GM18502 (cell line): ENCODE results near the gene PRKCZ.
"Not testable (repeated sequence)": the region's sequence is repeated elsewhere in the genome, so short reads cannot be mapped to it uniquely, and the experiment has no call there.

ENCODE experiments used
- ATAC-seq: cut with Tn5 transposase; IDR thresholded peaks from one replicate; pipeline ENCODE4 v1.9.1; 2021; ENCODE audit warnings: mild to moderate bottlenecking; ENCODE audit not compliant: unreplicated experiment, poor library complexity

The PRKCZ gene

DNA sequence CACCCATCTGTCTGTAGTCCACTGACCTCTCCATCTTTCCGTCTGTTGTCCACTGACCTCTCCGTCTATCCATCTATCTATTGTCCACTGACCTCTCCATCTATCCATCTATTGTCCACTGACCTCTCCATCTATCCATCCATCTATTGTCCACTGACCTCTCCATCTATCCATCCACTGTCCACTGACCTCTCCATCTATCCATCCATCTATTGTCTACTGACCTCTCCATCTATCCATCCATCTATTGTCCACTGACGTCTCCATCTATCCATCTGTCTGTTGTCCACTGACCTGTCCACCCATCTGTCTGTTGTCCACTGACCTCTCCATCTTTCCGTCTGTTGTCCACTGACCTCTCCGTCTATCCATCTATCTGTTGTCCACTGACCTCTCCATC, 97.7 kb downstream of the PRKCZ start:
- ATAC-seq, result not testable (repeated sequence)

DNA sequence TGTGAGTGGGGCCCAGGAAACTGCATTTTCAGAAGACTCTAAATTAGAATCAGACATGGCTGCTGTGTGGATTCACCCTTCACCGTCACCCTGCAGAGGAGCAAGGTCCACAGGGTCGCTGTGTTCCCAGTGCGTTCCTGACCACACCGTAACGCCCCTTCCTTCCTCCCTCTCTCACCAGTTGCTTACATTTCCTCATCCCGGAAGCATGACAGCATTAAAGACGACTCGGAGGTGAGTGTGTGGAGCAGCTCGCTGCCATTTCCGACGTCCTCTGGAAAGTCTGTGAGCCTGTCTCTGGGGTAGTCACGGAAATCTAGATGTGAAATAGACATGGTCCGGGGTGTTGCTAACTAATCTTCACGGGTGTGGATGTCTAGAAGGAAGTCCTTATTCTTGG, 98.5 kb downstream of the PRKCZ start:
- ATAC-seq, result no peak

DNA sequence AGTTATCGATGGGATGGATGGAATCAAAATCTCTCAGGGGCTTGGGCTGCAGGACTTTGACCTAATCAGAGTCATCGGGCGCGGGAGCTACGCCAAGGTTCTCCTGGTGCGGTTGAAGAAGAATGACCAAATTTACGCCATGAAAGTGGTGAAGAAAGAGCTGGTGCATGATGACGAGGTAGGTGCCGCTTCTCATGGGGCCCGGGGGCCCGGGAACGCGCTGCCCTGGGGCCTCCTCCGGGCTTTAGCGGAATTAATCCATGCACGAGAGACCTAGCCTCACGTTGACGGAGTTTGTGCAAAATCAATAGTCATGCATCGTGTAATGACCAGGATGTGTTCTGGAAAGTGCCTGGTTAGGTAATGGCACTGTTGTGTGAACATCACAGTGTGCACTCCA, 100.6 kb downstream of the PRKCZ start:
- ATAC-seq, result no peak

DNA sequence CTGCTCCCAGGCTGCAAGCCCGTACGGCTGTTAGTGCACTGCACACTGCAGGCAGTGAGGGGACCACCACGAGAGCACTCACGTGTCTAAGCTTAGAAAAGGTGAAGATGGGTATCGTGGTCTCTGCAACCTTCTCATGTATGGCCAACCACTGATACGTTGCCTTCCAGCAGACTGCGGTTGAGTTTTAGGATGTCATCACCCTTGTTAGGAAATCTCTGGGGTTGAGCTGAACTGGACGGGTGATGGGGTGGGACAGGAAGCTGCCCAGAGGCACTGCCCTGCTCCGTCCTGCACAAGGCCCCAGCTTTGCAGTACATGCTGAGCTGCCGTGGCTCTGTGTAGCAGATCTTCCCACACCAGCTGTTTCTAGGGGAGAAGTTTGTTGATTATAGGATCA, 101.0 kb downstream of the PRKCZ start:
- no peak for ATAC-seq

DNA sequence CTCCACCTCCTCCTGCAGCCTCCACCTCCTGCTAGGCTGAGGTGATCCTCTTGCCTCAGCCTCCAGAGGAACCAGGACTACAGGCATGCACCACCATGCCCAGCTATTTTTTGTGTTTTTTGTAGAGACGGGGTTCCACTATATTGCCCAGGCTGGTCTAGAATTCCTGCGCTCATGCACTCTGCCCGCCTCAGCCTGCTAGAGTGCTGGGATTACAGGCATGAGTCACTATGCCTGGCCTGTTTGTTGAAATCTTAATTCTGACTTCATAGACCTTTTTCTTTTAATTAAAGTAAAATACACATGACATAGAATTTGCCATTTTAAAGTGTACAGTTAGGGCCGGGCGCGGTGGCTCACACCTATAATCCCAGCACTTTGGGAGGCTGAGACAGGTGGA, 101.7 kb downstream of the PRKCZ start:
- ATAC-seq, result no peak

DNA sequence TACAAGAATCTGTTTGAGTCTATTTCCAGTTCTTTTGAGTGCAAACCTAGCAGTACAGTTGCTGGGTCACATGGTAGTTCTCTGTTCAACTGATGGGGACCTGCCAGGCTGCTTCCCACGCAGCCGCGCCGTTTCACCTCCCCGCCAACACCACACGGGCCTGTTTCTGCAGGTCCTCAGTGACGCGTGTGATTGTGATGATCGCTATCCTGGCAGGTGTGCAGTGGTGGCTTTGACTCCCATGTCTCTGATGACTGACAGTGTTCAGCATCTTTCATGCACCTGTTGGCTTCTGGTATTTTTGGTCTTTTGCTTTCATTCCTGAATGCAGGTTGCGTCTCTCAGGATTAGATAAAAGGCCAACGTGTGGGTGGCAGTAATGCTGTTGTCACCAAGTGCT, 102.7 kb downstream of the PRKCZ start:
- ATAC-seq, result no peak

DNA sequence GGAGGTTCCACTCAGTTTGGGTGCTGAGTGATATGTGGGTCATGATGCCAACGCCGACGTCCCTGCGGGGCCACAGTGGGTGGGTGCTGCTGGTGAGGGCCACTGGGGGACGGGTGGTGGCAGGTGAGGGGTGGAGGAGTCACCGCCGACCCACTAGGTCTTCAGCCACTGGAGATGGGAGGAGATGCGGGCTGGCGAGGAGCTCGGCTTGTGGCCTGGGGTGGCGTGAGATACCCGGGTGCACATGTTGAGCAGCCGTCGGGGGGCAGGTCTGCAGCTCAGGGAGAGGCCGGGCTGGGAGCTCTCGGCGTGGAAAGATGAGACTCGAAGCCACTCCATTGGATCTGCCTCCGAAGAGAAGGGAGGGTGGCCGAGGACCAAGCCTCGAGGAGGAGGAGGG, 103.8 kb downstream of the PRKCZ start:
- no peak for ATAC-seq

DNA sequence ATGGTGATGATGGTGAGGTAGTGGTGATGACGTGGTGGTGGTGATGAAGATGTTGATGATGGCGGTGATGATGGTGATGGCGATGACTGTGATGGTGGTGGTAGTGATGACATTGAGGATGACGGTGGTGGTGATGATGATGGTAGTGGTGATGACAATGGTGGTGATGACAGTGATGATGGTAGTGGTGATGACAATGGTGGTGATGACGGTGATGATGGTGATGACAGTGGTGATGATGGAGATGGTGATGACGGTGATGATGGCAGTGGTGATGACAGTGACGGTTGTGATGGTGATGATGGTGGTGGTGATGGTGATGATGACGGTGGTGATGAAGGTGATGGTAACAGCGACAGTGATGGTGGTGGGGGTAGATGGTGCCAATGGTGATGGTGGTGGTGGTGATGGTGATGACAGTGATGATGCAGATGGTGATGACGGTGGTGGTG, 105.0 kb downstream of the PRKCZ start:
- no peak for ATAC-seq

DNA sequence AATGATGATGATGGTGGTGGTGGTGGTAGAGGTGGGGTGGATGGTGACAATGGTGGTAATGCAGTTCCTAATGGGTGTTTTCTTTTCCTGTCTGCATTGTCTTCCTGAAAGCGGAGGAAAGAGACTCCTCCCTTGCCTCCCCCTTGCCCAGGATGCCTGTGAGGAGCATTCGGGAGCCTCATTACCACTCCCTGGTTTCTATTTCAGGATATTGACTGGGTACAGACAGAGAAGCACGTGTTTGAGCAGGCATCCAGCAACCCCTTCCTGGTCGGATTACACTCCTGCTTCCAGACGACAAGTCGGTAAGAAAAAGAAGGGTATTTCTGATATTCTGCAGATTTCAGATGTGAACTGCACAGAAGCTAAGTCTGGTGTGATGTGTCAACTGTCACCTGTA, 105.6 kb downstream of the PRKCZ start:
- ATAC-seq, result no peak

DNA sequence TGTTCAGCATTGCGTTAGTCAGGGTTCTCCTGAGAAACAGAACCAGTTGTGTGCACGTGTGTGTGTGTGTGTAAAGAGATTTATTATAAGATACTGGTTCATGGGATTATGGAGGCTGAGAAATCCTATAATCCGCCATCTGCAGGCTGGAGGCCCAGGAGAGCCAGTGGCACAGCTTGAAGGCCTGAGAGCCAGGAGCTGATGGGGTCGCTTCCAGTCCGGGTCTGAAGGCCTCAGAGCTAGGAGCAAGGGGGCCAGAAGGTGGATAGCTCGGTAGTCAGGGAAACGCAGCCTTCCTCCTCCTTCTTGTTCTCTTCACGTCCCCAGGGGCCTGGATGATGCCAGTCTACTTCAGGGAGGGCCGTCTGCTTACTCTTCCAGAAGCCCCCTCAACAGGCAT, 106.7 kb downstream of the PRKCZ start:
- no peak for ATAC-seq

DNA sequence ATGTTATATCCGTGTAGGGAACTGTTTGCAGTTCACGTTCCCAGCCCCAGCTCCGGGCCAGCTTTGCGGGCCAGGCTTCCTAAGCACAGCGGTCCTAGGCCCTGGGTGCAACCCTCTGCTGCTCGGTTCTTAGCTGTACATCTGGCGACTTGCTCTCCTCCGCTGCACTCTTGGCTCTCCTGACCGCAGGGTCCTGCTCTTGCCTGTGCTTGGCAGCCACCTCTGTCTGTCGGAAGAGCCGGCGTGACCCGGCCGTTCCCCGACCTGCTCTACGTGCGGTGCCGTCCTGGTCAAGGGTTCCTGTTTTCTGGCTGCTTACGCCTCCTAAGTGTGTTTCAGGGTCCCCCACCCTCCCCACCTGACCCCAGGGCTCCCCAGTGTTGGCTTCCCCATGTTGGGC, 107.6 kb downstream of the PRKCZ start:
- no peak for ATAC-seq

DNA sequence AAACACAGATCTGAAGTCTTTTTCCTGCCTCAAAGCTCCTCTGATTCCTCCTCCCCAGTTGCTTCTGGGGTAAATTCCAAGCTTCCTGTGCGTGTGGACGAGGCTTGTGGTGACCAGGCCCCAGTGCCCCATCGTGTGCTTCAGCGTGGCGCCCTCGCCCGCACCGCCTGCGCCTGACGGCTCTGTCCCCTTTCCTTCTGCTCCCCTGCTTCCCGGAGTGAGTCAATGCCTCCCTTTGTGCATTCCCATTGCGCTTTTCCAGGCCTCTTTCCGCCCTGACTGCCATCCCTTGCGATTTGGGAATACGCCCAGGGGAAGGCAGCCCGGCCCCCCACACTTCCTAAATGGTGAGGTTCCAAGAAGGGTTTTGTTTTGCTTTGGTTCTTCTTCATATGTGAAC, 108.1 kb downstream of the PRKCZ start:
- ATAC-seq, result no peak

DNA sequence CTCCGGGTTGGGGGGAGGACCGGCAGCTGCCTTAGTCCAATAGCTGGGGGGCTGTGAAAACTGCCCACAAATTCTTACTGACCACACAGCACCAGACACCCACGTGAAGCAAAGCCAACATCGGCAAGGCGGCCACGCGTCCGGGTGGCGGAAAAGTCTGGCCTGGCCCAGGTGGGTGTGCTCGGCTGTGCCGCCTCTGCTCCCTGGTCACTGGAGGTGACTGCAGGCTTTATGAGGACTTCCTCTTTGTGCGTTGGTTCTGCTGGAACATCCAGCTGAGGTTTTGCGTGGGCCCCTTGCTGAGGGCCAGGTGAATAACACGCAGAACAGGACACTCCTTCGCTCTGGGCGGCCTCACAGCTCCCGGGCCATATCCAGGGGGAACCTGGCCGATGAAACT, 108.9 kb downstream of the PRKCZ start:
- ATAC-seq, result no peak

DNA sequence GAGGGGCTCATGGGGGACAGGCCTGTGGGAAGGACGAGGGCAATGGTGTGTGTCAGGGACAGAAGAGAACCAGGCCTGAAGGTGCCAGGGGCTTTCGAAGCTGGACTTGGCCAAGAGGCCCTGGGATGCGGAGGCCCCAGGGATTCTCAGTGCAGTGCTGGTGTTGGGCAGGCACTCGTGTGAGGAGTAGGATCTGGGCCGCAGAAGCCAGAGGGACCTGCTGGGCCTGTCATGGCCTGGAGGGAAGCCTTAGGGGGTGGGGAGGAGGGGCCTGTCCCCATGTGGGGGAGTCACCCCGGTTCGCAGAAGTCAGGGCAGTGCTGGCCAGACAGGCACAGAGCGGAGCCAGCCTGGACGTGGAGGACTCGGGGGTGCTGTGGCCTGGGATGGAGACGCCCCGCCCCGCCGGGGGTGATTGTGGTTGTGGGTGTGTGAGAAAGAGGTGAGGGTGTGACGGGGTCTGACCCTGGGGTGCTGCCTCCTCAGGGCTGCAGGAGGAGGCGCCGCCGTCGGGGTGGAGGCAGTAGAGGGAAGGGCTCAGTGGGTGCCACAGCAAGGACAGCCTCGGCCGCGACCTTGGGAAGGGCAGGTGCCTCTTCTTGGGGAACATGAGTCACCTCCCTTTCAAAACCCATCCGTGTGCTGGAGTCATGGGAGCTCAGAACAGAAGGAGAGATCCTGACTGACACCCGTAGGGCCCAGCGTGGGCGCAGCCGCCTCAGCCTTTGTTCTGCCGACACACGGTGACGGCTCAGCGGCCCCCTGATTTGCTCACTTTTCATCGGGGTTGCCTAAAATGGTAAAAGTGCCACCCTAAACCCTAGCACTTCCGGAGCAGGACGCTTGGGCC, 110.5 kb downstream of the PRKCZ start:
- no peak for ATAC-seq

DNA sequence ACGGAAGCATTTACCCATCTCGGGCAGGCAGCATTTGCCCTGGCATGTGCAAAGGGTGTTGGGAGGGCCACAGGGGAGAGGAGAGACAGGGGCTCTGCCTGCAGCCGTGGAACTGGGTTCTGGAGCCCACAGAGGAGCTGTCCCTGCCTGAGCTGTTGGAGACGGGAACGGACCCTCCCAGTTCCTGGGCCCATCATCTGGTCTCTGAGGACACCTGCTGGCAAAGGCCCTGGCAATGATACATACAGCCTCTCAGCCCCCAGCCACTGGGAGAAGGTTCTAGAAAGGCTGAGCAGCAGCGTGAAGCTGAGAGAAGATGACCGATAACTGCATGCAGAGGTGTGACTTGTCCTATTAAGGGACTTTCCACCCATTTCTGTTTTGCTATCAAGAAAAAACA, 113.0 kb downstream of the PRKCZ start:
- no peak for ATAC-seq

DNA sequence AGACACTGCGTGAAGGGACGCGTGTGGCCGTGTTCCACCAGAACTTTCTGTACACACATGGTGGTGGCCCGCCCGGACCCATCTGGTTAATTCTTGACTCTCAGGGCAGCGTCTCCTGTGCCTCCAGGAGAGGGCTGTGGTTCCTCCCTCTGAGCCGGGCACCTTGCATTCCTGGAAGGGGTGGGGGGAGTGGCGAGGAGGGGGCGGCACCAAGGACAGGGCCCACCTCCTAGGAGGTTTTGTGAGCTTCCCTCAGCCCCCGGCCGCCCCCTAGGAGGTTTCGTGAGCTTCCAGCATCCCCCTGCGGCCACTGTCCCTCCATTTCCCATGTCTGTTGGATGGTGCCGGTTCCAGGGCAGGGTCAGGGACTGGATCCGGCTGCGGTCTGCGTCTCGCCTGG, 115.4 kb downstream of the PRKCZ start:
- no peak for ATAC-seq

DNA sequence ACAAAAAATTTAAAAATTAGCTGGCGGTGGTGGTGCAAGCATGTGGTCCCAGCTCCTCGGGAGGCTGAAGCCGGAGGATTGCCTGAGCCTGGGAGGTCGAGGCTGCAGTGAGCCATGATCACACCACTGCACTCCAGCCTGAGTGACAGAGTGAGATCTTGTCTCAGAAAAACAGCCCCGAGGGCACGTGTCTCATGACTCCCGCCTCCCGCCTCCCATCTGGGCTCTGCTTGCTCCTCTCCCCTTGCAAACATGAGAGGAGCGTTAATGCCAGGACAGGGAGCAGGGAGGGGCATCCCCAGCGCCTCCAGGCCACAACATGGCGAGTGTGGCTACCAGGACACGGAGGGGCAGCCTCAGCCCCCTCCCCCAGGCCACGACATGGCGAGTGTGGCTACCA, 116.0 kb downstream of the PRKCZ start:
- ATAC-seq, result no peak

DNA sequence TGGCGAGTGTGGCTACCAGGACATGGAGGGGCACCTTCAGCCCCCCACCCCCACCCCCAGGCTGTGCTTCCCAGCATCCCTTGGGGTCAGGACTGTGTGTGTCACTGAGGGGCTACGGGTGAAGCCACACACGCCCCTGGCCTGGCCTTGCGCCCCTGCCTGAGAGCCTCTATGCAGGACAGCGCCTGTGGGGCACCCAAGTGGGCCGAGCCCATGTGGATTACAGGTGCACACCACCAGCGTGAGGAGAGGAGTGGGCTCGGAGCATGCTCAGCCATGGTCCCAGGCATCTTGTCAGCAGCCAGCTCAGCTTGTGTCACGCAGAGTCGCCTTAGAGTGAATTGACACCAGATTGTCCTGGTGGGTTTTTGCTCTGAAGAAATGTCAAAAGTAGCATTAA, 116.5 kb downstream of the PRKCZ start:
- ATAC-seq, result no peak

DNA sequence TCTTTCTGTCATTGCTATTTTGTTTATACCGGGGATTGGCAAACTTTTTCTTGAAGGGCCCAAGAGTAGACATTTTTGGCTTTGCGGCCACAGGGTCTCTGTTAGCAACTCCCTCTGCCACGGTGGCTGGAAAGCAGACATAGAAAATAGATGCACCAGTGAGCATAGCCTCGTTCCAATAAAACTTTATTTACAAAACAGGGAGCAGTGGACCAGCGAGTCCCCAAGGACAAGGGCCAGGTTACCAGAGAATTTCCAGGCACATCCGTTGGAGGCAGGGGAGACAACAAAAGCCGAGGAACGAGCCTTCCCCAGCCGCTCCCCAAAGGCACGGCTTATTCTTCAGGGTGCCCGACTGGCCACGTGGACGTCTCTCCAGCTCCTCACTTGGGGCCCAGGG, 117.9 kb downstream of the PRKCZ start:
- no peak for ATAC-seq

DNA sequence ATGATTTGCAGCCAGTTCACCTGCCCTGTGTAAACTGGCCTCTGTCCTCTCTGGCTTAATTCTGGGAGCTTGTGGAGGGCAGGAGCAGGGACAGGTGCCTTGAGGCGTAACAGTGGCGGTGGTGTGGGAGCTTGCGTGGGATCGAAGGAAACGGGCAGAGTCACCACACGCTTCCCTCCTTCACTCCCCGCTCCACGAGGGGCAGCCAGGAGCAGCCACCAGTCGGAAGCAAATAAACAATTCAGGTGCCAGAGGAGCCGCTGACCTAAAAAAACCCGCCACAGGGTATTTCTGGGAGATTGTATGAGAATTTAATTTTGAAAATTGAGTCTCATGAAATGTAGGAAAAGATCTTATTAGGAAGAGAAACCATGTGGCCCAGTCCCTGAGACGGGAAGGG, 118.3 kb downstream of the PRKCZ start:
- no peak for ATAC-seq

DNA sequence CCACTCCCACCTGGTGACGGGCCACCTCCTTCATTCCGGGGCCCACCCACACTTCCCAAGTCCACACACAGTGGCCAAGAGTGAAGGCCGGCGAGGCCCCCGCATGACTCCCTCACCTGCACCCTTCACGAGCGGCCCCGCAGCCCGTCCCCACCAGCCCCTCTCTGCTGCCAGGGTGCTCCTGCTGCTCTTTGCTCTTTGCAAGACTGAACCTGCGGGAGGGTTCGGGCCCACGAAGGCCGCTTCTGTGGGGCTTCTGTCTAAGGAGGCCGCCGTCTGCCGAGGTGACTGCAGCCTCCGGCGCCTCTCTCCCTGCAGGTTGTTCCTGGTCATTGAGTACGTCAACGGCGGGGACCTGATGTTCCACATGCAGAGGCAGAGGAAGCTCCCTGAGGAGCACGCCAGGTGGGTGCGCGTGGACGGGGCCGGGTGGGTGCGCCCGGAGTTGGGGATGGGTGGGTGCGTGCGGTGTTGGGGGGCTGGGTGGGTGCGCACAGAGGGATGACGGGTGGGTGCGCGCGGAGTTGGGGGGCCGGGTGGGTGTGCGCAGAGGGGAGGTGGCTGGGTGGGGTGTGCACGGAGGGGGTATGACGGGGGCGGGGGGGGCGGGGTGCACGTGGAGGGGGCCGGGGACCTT, 119.1 kb downstream of the PRKCZ start:
- ATAC-seq, result no peak

DNA sequence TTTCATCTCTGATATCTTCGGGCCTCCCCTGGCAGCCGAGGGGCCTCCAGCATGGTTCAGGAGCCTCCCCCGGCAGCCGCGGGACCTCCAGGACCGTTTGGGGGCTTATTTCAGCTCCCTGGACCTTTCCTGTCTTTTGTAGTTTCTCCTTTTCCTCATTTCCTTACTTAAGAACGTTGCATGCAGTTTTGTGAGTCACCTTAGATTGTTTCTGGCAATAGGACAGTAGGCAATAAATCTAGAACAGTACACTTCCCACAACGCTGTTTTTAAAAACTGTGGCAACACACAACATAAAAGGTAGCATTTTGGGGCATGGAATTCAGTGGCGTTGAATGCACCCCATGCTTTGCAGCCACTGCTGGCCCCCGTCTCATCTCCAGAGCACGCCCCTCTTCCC, 120.0 kb downstream of the PRKCZ start:
- ATAC-seq, result no peak
